AML-193 (cell line): ENCODE data around the gene SLC25A44.

Source experiments
- DNase-seq, 2 experiments: peaks; one replicate each; lab custom pipeline; 2025; lab: John Stamatoyannopoulos, UW

The SLC25A44 gene

GRCh38 chr1:156193488-156194299, at the start of gene SLC25A44:
Gene SLC25A44, plus strand, starts transcription at chr1:156194104. Its CDS starts 5,744 bp downstream, at chr1:156199848.
- peak; percentile 97 to 98 for DNase-seq

GRCh38 chr1:156144742-156145141, 49.2 kb upstream of the SLC25A44 start:
- DNase-seq, result no peak

GRCh38 chr1:156145650-156146019, 48.3 kb upstream of the SLC25A44 start:
- DNase-seq, result no peak

- peak; percentile 89 to 94 for DNase-seq
These were observed 47.7 kb upstream of the SLC25A44 start for GRCh38 chr1:156146020-156146768.

GRCh38 chr1:156146769-156147405, 47.0 kb upstream of the SLC25A44 start:
- no peak for DNase-seq

- peak; percentile 59 to 61 for DNase-seq
These were observed 45.7 kb upstream of the SLC25A44 start for GRCh38 chr1:156148216-156148615.

GRCh38 chr1:156149374-156150332, 44.3 kb upstream of the SLC25A44 start:
- DNase-seq, result no peak

GRCh38 chr1:156150333-156151011, 43.4 kb upstream of the SLC25A44 start:
- DNase-seq, result no peak

- DNase-seq, result no peak
These were observed 42.7 kb upstream of the SLC25A44 start for GRCh38 chr1:156151093-156151688.

- DNase-seq, result no peak
These were observed 41.3 kb upstream of the SLC25A44 start for GRCh38 chr1:156152628-156153027.

GRCh38 chr1:156153362-156153761, 40.5 kb upstream of the SLC25A44 start, which contains the start of gene SEMA4A:
Gene SEMA4A, plus strand, starts transcription at chr1:156153585. Its CDS starts 994 bp downstream, at chr1:156154579.
- no peak for DNase-seq

- peak; percentile 92 to 95 for DNase-seq
These were observed 39.6 kb upstream of the SLC25A44 start for GRCh38 chr1:156154317-156154749.

GRCh38 chr1:156155756-156156510, 38.0 kb upstream of the SLC25A44 start:
- no peak for DNase-seq

GRCh38 chr1:156157506-156157905, 36.4 kb upstream of the SLC25A44 start:
- DNase-seq, result no peak

GRCh38 chr1:156157966-156158365, 35.9 kb upstream of the SLC25A44 start:
- no peak for DNase-seq

- no peak for DNase-seq
These were observed 33.7 kb upstream of the SLC25A44 start for GRCh38 chr1:156160000-156160742.

- no peak for DNase-seq
These were observed 33.1 kb upstream of the SLC25A44 start for GRCh38 chr1:156160743-156161171.

- no peak for DNase-seq
These were observed 31.4 kb upstream of the SLC25A44 start for GRCh38 chr1:156162430-156163037.
